Keratinocyte (primary cell): ENCODE results near the gene PRKCZ. TPM values are rescaled to one million over a fixed set of nuclear protein-coding genes. Genes with fewer than 3 reads are reported as not detected.

Experiments used
- DNase-seq: peaks from one replicate; pipeline ENCODE4 v3.0.0-alpha.2; 2011; ENCODE audit warnings: low read depth, missing footprints, low spot score
- FAIRE-seq: peaks from 2 replicates; lab custom pipeline; 2011; peaks lifted over from hg19 to GRCh38; lab: Jason Lieb, UNC
- H2AFZ ChIP-seq: 2 replicates; pipeline ENCODE4 v1.6.0; 2012; ENCODE audit warnings: low read length, control low read depth, inconsistent platforms; ENCODE audit not compliant: control insufficient read depth
- H3K27ac ChIP-seq: 2 replicates; pipeline ENCODE4 v1.5.1; 2011; ENCODE audit warnings: low read length; ENCODE audit not compliant: control insufficient read depth, insufficient read depth
- H3K27me3 ChIP-seq: 3 replicates; pipeline ENCODE4 v1.6.0; 2011; ENCODE audit warnings: low read length; ENCODE audit not compliant: control insufficient read depth, insufficient read depth; ENCODE audit errors: extremely low read depth
- H3K36me3 ChIP-seq, 2 experiments: 2 replicates in 1 of 2; 3 replicates in 1 of 2; pipeline ENCODE4 v1.5.1; 2011; ENCODE audit warnings: low read length in 2 of 2, mild to moderate bottlenecking in 1 of 2; ENCODE audit not compliant: control insufficient read depth in 2 of 2, insufficient read depth in 2 of 2; ENCODE audit errors: extremely low read depth in 1 of 2
- H3K4me1 ChIP-seq: 3 replicates; pipeline ENCODE4 v1.5.1; 2011; ENCODE audit warnings: low read length; ENCODE audit not compliant: control insufficient read depth, insufficient read depth; ENCODE audit errors: extremely low read depth
- H3K4me2 ChIP-seq: 3 replicates; pipeline ENCODE4 v1.6.0; 2011; ENCODE audit warnings: low read depth, low read length; ENCODE audit not compliant: control insufficient read depth, insufficient read depth; ENCODE audit errors: extremely low read depth
- H3K4me3 ChIP-seq, 3 experiments: fragments of 200-600 bp in 1 of 3; sonication (generic) in 1 of 3; 2 replicates in 2 of 3; 3 replicates in 1 of 3; pipeline ENCODE4 v1.5.1; 2011 to 2016; ENCODE audit warnings: low read length in 3 of 3, mild to moderate bottlenecking in 3 of 3, control low read depth in 2 of 3, inconsistent platforms in 1 of 3, low read depth in 1 of 3, mixed read lengths in 1 of 3, mixed run types in 1 of 3, moderate library complexity in 1 of 3; ENCODE audit not compliant: control insufficient read depth in 2 of 3, insufficient read depth in 2 of 3; ENCODE audit errors: extremely low read depth in 1 of 3
- H3K79me2 ChIP-seq: 2 replicates; pipeline ENCODE4 v1.6.0; 2012; ENCODE audit warnings: low read length; ENCODE audit not compliant: control insufficient read depth, insufficient read depth
- H3K9ac ChIP-seq: 3 replicates; pipeline ENCODE4 v1.6.0; 2011; ENCODE audit warnings: low read length; ENCODE audit not compliant: control insufficient read depth, insufficient read depth; ENCODE audit errors: extremely low read depth
- H3K9me1 ChIP-seq: 3 replicates; pipeline ENCODE4 v1.6.0; 2011; ENCODE audit warnings: low read length; ENCODE audit not compliant: control insufficient read depth, insufficient read depth; ENCODE audit errors: extremely low read depth
- H3K9me3 ChIP-seq: 2 replicates; pipeline ENCODE4 v1.5.1; 2012; ENCODE audit warnings: low read depth, low read length; ENCODE audit not compliant: control insufficient read depth
- H4K20me1 ChIP-seq: 3 replicates; pipeline ENCODE4 v1.6.0; 2011; ENCODE audit warnings: low read length; ENCODE audit not compliant: control insufficient read depth, insufficient read depth; ENCODE audit errors: extremely low read depth
- EZH2 ChIP-seq: IDR thresholded peaks from one replicate; pipeline ENCODE4 v1.6.1; 2012; ENCODE audit warnings: inconsistent platforms, mild to moderate bottlenecking, low read length, moderate library complexity
- dilution Hi-C: fragments of 300-500 bp; cut with MboI; formaldehyde crosslinking; loops from one replicate; pipeline ENCODE4 v1.7.0; 2020; ENCODE audit warnings: low sequenced_read_pairs; ENCODE audit not compliant: extremely low pct_ligation_motif_present
- polyA plus RNA-seq, 5 experiments: library from polyadenylated mRNA; depleted of rRNA in 3 of 5; stranded (reverse) in 3 of 5; stranded (forward) in 1 of 5; unstranded in 1 of 5; fragments of >200 nt; gene quantifications; 1 replicate in 1 of 5; 2 replicates in 3 of 5; 3 replicates in 1 of 5; pipeline versions ENCODE4 v1.2.1 to v1.2.3, GENCODE V29; 2011 to 2012; ENCODE audit warnings: missing spikeins in 2 of 5, low read depth in 1 of 5, low replicate concordance in 1 of 5
- TF ChIP-seq, protein P1 (sequence below), 3 experiments: IDR thresholded peaks in 1 of 3; conservative IDR thresholded peaks in 1 of 3; optimal IDR thresholded peaks in 1 of 3; 2 replicates in 2 of 3; 3 replicates in 1 of 3; pipeline versions ENCODE3 to v1.5.1; 2011; ENCODE audit warnings: low read length in 3 of 3, mild to moderate bottlenecking in 3 of 3, moderate library complexity in 2 of 3, control low read depth in 1 of 3, inconsistent platforms in 1 of 3; ENCODE audit not compliant: insufficient read depth in 2 of 3; ENCODE audit errors: extremely low read depth in 1 of 3

Gene PRKCZ
- polyA plus RNA-seq, 1 donor (not counting 4 experiments of a cell fraction or from before 2014, with no cell fraction given): 36.3 TPM

DNA sequence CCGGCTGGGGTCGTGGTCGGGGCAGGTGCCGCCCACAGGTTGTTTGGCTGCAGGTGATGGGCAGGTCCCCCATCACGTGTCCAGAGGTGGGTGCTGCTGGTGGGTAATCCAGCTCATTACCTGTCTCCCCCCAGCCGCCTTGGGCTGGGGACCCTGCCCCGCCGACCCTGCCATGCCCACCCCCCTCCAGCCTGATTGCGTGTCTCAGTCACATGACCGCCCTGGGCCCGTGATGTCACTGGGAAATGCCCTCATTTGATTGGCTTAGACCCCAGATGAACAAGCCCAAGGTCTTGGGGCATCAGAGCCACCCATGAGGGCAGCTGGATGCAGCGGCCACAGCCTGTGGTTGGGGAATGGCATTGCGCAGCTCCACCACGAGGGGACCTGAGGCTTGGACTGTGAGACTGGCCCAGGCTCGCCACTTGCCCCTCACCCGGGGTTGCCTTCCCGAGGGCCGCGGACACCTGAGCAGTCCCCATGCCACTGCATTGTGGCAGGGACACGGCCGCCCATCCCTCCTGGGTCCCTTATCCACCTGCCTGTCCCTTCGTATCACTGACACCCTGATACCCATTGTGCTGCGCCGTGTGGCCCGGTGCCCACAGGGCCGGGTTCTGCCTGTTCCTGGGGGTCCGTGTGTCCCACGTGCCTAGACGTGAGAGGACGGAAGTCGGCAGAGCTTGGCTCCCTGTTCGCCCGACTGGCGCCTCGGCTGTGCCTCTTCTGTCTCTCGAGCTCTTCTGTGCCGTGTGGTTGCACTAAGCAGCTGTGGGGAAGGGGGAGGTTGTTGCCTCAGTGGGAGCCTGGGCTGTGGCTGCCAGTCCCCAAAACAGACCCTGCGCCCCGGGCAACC lies 76.3 kb downstream of the PRKCZ start:
- Histone ChIP-seq H3K27me3 (no peaks in the 10 kb centered on the region), H3K9ac (no peak overlapping the region), H3K27ac (no peak overlapping the region), H3K79me2 (peaks cover 2% of the 10 kb centered on the region), H4K20me1 (peaks cover 2% of the 10 kb centered on the region), H2AFZ (no peak overlapping the region), H3K9me1 (no peaks in the 10 kb centered on the region), H3K36me3 (no peaks in the 10 kb centered on the region), H3K9me3 (no peaks in the 10 kb centered on the region), H3K4me1 (no peaks in the 10 kb centered on the region), H3K4me3 (no peak overlapping the region), H3K4me2 (peak overlapping the region; percentile 22)
- TF ChIP-seq EZH2: no peak
- TF ChIP-seq, protein P1, sequence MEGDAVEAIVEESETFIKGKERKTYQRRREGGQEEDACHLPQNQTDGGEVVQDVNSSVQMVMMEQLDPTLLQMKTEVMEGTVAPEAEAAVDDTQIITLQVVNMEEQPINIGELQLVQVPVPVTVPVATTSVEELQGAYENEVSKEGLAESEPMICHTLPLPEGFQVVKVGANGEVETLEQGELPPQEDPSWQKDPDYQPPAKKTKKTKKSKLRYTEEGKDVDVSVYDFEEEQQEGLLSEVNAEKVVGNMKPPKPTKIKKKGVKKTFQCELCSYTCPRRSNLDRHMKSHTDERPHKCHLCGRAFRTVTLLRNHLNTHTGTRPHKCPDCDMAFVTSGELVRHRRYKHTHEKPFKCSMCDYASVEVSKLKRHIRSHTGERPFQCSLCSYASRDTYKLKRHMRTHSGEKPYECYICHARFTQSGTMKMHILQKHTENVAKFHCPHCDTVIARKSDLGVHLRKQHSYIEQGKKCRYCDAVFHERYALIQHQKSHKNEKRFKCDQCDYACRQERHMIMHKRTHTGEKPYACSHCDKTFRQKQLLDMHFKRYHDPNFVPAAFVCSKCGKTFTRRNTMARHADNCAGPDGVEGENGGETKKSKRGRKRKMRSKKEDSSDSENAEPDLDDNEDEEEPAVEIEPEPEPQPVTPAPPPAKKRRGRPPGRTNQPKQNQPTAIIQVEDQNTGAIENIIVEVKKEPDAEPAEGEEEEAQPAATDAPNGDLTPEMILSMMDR (optimal IDR thresholded peaks at IDR 0.05 in 1 of 3, IDR thresholded peaks at IDR 0.05 in 1 of 3, conservative IDR thresholded peaks at IDR 0.05 in 1 of 3; ENCODE audit: extremely low read depth in 1 of 3, insufficient read depth in 2 of 3, low read length in 3 of 3): no peak
- dilution Hi-C loops: no loop called here
- no peak for FAIRE-seq
- DNase-seq: no peak

DNA sequence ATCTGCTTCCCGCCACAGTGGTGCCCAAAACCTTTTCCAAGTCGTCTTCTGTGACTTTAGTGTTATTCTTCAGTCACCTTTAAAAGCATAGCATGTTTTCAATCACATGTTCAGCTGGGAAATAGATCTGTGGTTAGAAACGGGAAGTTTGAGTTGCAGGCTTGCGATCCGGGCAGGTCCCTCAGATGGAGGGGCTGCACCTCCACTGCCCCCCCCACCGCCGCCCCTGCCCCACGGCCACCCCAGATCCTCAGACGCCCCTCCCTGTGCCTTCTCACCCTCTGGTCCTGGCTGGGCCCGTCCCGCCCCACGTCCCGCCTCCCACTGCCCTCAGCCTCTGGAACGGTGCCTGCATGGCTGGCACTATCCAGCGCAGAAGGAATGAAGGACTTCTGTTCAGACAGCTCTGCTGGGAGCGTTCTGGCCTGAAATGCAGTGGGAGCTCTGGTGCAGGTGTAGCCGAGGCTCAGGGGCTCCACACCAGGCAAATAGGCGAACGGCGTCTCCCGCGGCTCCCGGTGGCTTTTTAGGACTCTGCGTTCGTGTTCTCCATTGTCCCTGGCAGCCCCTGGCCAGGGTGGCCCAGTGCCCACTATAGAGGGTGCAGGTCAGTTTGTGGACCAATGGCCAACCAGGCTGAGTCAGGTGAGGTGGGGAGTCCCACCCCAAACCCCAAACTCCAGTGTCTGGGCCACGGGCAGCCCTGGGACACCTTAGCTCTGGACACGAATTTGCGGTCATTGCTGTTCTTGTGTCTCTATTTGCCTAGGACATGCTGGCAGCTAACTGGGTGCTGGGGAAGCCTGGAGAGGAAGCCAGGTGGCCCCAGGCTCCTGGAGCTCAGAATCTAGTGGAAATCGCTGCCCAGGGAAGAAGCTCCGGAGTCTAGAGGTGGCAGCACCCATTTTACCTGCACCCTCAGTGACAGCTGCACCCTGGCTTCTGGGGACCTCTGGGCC lies 77.3 kb downstream of the PRKCZ start:
- no peaks in the 10 kb centered on the region for H3K9me1 ChIP-seq
- peak overlapping the region; percentile 22 for H3K4me2 ChIP-seq
- H3K9ac ChIP-seq: no peak overlapping the region
- H3K27me3 ChIP-seq: no peaks in the 10 kb centered on the region
- FAIRE-seq (no peak), DNase-seq (no peak)
- H3K36me3 ChIP-seq: no peaks in the 10 kb centered on the region
- no peak overlapping the region for H3K27ac ChIP-seq
- no peak overlapping the region for H3K4me3 ChIP-seq
- dilution Hi-C loops: no loop called here
- TF ChIP-seq EZH2: no peak
- TF ChIP-seq, protein P1 (optimal IDR thresholded peaks at IDR 0.05 in 1 of 3, IDR thresholded peaks at IDR 0.05 in 1 of 3, conservative IDR thresholded peaks at IDR 0.05 in 1 of 3; ENCODE audit: extremely low read depth in 1 of 3, insufficient read depth in 2 of 3, low read length in 3 of 3): no peak
- no peak overlapping the region for H2AFZ ChIP-seq
- H3K4me1 ChIP-seq: peaks cover 4% of the 10 kb centered on the region
- peaks cover 2% of the 10 kb centered on the region for H3K79me2 ChIP-seq
- H3K9me3 ChIP-seq: no peaks in the 10 kb centered on the region
- H4K20me1 ChIP-seq: peaks cover 2% of the 10 kb centered on the region
